Uterus (tissue), 4 donors: ENCODE results near the gene TM2D1. TPM values are rescaled to one million over a fixed set of nuclear protein-coding genes. Genes with fewer than 3 reads are reported as not detected.

Source experiments
- DNase-seq, 2 donors: peaks; one replicate each; pipeline ENCODE4 v3.0.0-alpha.2; 2019 to 2020
- H3K27ac ChIP-seq, 2 donors: fragments of 200-600 bp; sonication (generic); 1 replicate in 1 of 2; 2 replicates in 1 of 2; pipeline ENCODE4 v1.5.1; 2016 to 2018
- H3K27me3 ChIP-seq, 2 donors: fragments of 200-600 bp; sonication (generic); one replicate each; pipeline ENCODE4 v1.5.1; 2018 to 2019; ENCODE audit warnings: control low read depth in 1 of 2
- H3K36me3 ChIP-seq, 2 donors: fragments of 200-600 bp; sonication (generic); one replicate each; pipeline ENCODE4 v1.5.1; 2019; ENCODE audit warnings: control low read depth in 1 of 2
- H3K4me1 ChIP-seq, 2 donors: fragments of 200-600 bp; sonication (generic); one replicate each; pipeline ENCODE4 v1.5.1; 2018 to 2019; ENCODE audit warnings: control low read depth in 1 of 2
- H3K4me3 ChIP-seq, 2 donors: fragments of 200-600 bp; sonication (generic); 1 replicate in 1 of 2; 2 replicates in 1 of 2; pipeline ENCODE4 v1.5.1; 2018 to 2019; ENCODE audit warnings: mild to moderate bottlenecking in 1 of 2
- H3K9me3 ChIP-seq, 2 donors: fragments of 200-600 bp; sonication (generic); one replicate each; pipeline ENCODE4 v1.5.1; 2019; ENCODE audit warnings: control low read depth in 1 of 2
- POLR2A ChIP-seq, 2 donors: fragments of 450-650 bp; IDR thresholded peaks; one replicate each; pipeline ENCODE4 v1.6.1; 2016; ENCODE audit warnings: antibody characterized with exemption in 2 of 2, mild to moderate bottlenecking in 1 of 2, moderate library complexity in 1 of 2
- intact Hi-C: fragments of 100-400 bp; cut with DNase I; formaldehyde crosslinking; loops from one replicate; pipeline ENCODE4 v1.15.1; 2023; ENCODE audit warnings: low total_unique reads
- total RNA-seq, 4 donors: library from RNA; depleted of rRNA in 3 of 4; stranded (reverse); fragments of >200 nt in 3 of 4; gene quantifications; one replicate each; pipeline versions ENCODE4 v1.1.0 to v1.2.4, GENCODE V29; 2014 to 2023
- TF ChIP-seq, protein P1 (sequence below), 4 experiments: fragments of 200-600 bp in 2 of 4; fragments of 450-650 bp in 2 of 4; sonication (generic) in 2 of 4; IDR thresholded peaks; one replicate each; pipeline ENCODE4 v1.5.1; 2016 to 2019; ENCODE audit warnings: antibody characterized with exemption in 4 of 4, mild to moderate bottlenecking in 2 of 4, moderate library complexity in 1 of 4
- donor health status: DM: yes; HTN: yes; CAD: no.

Gene TM2D1
- total RNA-seq, 4 donors from 2014 or later: 62.2 to 109 (median 87.8) TPM

DNA sequence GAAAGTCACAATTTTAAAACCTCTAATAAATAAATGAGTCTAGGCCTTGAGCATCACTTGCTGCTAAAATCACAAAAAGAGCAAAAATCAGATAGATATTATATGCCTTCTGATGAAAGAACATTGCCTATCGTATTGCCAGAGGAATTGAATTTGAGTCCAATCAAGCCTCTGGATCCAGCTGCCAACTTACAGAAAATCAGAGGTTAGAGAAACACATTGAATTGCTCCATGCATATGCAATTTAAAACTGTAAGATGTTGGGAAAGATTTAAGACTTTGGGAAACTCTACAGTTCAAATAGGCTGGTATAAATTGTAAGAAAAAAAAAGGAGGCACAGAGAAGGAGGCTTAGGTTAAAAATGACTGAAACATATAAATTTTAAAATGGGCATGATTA, 93.5 kb downstream of the TM2D1 start:
- no peaks in the 10 kb centered on the region for H3K27me3 ChIP-seq
- no peak for DNase-seq
- no peak overlapping the region for H3K4me3 ChIP-seq
- H3K9me3 ChIP-seq: no peaks in the 10 kb centered on the region
- H3K36me3 ChIP-seq: no peaks in the 10 kb centered on the region
- intact Hi-C loops: no loop called here
- H3K4me1 ChIP-seq: no peaks in the 10 kb centered on the region
- H3K27ac ChIP-seq: no peak overlapping the region
- TF ChIP-seq POLR2A (IDR thresholded peaks at IDR 0.05): no peak
- TF ChIP-seq, protein P1, sequence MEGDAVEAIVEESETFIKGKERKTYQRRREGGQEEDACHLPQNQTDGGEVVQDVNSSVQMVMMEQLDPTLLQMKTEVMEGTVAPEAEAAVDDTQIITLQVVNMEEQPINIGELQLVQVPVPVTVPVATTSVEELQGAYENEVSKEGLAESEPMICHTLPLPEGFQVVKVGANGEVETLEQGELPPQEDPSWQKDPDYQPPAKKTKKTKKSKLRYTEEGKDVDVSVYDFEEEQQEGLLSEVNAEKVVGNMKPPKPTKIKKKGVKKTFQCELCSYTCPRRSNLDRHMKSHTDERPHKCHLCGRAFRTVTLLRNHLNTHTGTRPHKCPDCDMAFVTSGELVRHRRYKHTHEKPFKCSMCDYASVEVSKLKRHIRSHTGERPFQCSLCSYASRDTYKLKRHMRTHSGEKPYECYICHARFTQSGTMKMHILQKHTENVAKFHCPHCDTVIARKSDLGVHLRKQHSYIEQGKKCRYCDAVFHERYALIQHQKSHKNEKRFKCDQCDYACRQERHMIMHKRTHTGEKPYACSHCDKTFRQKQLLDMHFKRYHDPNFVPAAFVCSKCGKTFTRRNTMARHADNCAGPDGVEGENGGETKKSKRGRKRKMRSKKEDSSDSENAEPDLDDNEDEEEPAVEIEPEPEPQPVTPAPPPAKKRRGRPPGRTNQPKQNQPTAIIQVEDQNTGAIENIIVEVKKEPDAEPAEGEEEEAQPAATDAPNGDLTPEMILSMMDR (IDR thresholded peaks at IDR 0.05): no peak

Other genes starting within 250 kb of the TM2D1 start
- 10 to 100 TPM; 10.6 to 44.8 (median 26.1) TPM for gene PATJ, start 17.3 kb upstream of the TM2D1 start, total RNA-seq